NCI-H510A treated with DMSO at 0.1 percent for 48 hours (cell line): Measurements from ENCODE around the gene HSPA12A.

Experiments used
- DNase-seq: peaks from one replicate; lab custom pipeline; 2025; lab: John Stamatoyannopoulos, UW

Gene HSPA12A

DNA sequence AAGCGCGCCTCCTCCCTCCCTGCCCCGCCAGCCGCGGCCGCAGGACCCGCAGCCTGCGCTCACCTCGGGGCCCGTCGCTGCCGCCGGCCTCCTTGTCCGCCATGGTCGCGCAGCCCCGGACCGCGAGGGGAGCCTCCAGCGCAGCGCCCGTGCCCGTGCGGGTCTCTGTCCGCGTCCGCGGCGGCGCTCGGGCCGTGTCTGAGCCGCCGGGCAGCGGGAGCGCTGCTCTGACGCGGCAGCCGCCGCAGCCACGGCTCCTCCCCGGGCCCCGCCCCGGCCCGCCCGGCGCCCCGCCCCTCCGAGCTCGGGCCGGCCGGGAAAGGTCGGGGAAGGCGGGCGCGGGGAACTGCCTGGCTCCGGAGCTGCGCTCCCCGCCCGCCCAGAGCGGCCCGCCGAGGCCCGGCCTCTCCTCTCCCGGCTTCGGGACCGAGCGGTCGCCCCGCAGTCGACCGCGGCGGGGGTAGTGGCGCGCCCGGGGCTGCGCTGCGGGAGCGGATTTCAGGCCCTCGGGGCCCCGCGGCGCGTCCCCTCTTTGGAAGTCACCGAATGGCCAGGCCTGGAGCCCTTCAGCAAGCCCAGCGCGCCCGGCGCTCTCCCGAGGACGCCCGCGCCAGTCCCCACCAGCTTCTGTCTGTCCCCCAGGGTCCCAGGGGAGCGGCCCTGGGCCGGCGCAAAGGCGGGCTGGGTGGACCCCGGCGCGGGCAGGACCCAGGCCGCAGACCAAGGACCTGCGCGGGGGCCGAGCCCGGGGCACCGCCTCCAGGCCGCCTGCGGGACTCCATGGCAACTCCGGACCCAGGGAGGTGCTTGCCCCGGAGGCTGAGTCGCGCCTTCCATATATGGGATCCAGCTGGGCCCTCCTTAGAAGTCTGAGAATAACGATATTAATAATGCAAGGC is at the start of gene HSPA12A:
Gene HSPA12A (minus strand): TSS at position 200 of the 899 bp plus-strand sequence. CDS start 97 bp downstream, at position 103.
- peak; percentile 51 for DNase-seq

- DNase-seq, result no peak
These were observed 48.9 kb upstream of the HSPA12A start for GRCh38 chr10:116791241-116791640.

DNA sequence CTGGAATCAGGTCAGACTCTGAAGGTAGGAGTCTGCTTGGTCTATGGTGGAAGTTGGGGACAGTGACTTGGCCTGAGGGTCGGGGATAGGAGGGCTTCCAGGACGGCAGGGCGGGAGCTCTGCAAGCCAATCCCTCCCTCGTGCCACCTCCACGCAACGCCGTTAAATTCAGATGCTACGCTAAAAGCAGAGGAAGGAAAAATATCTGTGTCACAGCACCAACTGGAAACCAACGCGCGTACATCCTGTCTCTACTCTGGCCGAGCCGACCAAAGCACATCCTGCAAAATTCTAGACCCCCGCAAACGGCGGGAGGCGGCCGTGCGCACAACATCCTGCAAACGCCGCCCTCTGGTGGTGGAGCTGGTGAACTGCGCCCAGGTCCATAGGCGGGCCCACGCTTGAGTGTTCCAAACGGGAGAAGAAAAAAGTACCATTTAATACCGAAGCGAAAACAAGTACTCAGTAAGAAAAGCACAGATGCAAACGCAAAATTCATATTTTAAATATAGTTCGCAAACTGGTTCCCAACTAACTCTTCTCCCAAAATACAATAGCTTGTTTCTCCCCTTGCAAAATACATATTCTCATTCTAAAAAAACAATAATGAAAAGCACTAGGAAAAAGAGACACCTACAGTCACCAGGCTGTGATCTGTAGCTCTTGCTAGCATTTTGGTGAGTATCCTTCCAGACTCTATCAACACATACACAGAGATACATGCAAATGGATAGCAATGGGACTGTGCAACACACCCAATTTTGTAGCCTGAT is 45.7 kb upstream of the HSPA12A start:
- peak; percentile 60 for DNase-seq

GRCh38 chr10:116787053-116787659 is 44.8 kb upstream of the HSPA12A start:
- no peak for DNase-seq

GRCh38 chr10:116785867-116786266 is 43.5 kb upstream of the HSPA12A start:
- DNase-seq, result no peak

GRCh38 chr10:116785282-116785681 is 42.9 kb upstream of the HSPA12A start:
- DNase-seq, result no peak

DNA sequence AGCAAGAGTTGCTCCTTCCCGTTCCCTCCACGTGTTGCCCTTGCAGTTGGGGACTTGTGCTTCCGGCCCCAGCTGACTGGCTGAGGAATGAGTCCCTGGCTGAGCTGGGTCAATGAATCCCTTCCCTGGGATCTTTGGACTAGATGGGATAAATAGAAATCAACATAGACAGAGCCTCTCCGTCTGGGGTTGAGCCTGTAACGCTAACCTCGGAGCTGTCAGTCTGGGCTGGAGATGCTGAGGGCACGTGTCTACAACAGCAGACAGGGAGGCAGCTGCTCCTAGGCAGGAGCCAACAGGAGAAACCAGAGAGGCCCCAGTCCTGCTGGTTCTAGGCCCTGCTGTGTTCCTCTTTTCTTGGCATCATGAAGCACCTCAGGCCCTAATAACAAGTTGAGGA is 42.3 kb upstream of the HSPA12A start:
- no peak for DNase-seq

DNA sequence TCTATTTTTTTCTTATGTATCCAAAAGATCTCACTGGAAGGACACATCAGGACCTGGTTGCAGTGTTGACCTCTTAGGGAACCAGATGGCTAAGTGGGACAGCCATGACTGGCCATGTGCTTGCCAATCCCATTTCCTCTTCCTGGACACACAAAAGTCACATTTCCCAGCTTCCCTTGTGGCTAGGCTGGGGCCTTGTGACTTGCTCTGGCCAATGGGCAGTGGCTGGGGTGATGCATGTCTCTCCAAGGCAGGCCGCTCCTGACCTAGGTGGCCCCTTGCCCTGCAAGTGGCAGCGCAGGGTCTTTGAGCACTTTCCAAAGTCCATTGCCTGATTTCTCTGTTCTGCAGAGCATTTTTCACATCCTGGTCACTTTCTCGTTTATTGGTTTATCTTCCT is 41.7 kb upstream of the HSPA12A start:
- DNase-seq, result no peak

- DNase-seq, result no peak
These were observed 40.8 kb upstream of the HSPA12A start for GRCh38 chr10:116783011-116783655.

DNA sequence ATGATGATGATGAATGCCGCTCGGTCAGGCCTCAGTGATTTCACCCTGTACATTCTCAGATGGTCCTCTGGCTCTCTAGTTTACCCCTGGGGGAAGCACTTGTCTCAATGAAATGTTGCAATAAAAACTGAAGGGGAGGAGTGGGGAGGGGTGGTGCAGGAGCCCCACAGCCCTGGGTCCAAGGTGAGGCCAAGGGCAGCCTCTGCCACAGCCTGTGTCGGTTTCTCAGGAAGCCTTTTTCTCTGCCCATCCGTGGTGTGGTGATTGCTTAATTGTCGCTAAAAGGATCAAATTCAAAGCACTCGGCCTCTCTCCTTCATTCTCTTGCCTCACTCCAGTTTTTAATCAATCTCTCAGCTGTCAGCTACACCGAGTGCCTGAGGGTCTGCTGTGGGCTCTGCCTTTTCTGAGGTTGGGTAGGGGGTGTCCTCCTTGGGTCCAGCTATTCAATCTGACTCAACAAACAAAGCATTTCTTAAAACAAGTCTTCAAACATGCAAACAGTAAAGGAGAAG is 39.1 kb upstream of the HSPA12A start:
- DNase-seq, result no peak

- DNase-seq, result no peak
These were observed 38.4 kb upstream of the HSPA12A start for GRCh38 chr10:116780691-116781205.

DNA sequence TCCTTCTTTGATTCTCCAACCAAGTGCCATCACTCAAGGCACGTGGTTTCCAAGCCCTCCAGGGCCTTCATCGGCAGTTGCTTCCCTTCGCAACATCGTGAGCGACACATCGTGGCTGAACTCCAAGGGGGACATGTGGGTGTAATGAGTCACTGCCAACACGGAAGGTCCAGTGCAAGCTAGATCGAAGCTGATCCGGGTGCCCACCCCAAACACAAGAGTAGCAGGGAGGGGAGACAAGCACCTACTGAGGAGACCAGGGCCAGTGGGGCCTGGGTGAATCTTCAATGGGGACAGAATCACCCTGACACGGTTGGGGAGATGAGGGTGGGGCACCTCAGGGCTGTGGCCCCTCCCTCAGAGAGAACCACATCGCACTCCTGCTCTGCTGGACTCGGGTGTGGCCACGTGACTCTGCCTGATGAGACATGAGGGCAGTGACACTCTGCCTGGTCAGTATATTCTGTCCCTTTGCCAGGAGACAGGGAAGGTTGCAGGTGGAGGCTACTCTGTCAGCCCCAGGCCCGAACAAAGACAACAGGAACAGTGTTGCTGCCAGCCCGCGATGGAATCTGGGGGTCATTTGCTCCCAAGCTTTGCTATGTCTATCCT is 36.8 kb upstream of the HSPA12A start:
- no peak for DNase-seq

- no peak for DNase-seq
These were observed 34.6 kb upstream of the HSPA12A start for GRCh38 chr10:116777006-116777405.

GRCh38 chr10:116775488-116776400 is 33.4 kb upstream of the HSPA12A start:
- no peak for DNase-seq

DNA sequence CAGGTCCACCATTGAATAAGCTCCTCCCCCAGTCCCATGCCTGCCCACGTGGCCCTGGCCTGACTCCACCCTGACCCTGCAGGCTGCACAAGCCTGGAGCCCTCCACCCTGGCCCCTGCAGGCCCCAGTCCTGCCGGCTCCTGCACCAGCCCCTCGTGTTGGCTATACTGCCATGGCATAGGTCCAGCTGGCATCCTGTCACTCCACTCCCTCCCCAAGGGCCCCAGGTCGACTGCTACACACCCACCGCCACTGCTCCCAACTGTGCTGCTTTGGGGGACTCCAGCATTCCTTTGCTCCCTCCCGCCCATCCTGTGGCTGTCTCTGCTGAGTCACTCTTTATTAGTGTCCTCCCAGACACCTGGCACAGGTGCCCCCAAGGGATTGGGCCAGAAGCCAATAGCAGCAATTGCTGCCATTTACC is 32.4 kb upstream of the HSPA12A start:
- DNase-seq, result no peak

DNA sequence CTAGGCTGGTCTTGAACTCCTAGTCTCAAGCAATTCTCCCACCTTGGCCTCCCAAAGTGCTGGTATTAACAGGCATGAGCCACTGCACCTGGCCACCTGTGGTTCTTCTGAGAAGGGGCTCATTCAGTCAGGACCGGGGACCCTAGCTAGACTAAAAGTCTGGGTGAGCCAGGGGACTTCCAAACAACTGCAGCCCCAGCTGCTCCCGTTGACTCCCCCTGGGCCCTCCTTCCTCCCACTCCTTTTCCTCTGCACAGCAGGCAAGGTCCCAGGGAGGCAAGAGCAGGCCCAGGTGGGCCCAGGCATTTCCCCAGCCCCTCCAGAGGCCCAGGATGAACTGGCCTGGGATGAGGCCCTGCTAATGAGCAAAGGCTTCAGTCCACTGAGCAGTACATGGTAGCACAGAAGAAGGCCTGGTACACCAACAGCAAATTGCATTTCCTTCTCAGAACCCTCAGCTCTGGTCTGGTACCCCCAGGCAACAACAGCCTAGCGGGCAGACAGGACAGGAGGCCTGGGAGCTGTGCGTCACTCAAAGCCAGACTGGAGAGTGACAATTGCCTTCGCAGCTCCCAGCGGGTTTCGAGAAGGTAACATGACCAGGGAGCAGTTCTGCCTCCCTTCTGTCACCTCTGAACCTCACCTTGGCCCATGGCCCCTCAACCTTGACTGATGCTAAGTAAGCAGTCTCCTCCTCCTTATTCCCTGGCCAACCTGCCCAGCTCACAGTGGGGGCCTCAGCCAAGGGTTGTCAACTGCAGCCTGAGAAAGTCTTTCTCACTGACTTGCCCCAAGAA is 30.7 kb upstream of the HSPA12A start:
- no peak for DNase-seq

DNA sequence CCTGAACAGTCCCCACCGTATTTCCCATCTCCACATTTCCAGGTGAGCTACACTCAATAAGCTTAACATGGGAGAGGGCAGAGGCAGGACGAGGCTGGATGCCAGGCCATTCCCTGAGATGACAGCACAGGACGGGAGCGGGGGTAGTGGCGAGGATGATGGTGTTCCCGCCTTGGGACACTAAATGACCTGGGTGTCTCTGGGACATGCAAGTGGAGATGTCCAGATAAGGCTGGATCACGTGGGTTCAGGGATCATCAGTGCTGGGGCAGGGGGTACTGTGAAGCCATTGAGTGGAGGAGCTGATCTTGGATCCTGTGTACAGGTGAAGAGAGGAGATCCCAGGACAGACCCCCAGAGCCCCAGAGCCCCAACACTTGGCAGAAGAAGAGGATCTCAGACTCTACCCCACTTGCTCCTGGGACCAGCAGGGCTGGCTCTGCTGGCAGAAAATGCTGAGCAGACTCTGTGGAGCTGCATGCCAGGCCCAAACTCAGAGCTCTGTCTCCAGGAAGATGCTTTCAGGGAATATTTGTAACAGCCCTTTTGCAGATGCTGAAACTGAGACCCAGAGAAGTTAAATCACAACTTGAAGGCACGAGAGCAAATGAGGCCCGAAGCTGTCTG is 29.7 kb upstream of the HSPA12A start:
- no peak for DNase-seq

DNA sequence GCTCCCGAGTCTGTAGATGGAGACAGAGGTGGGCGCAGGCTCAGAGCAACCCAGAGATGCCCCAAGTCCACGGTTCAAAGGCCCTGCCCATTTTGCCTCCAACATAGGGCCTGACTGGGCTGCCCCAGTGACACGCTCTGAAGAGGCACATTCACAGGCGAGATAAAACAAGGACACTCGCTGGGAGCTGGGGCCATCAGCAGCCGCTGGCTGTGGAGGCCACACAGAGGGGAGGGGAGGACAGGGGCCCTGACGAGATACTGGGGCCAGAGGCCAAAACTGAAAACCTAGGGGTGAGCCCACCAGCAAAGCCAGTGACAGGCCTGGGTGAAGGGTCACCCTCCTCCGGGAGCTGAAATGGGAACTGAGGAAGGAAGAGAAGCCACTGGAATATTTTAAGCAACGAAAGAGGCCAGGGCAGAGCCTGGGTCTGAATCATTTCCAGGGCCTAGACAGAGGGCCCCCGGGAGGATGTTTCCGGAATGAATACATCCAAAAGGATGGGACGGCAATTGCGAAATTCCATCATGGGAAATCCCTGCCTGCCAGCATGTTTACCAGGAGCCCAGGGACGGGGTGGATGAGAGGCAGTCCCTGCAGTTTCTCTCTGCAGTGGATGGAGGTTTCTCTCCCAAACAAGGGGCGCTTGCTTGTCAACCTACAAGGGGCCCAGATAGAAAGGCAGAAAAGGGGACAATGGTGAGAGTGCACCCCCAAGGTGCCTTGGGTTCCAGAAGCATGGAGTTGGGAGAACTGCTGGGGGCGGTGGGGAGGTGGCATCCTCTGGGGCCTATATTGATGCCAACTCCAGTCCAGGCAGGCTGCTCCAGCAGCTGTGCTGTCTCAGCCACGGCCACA is 29.0 kb upstream of the HSPA12A start:
- no peak for DNase-seq
